ENCODE results near the gene DUOXA2. TPM values are rescaled to one million over a fixed set of nuclear protein-coding genes. Genes with fewer than 3 reads are reported as not detected.
"Not testable (repeated sequence)": the region's sequence is repeated elsewhere in the genome, so short reads cannot be mapped to it uniquely, and the experiment has no call there.

The DUOXA2 gene
- total RNA-seq, 2 donors from 2014 or later: not detected

DNA sequence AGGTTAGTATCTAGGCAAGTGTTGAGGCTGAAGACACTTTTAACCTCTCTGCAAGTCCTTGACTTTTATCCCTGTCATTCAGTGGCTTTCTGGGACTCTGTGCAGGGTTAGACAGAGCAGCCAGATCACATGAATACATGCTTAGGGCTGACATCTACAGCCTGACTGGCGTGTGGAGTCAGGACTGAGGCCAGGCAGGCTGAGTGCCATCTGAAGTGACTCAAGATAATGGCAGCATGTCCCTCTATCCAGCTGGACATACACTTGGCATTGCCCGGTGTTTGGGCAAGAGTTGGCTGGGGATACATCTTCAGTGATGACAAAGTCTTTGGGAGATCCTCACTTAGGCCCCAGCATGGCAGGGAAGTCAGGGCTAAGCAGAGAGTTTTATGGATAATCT is 22.6 kb upstream of the DUOXA2 start:
- DNase-seq (ENCODE audit: low spot score in 2 of 2) (no peak), ATAC-seq (no peak)
- H3K36me3 Mint-ChIP-seq: no peaks in the 10 kb centered on the region
- H3K27ac Mint-ChIP-seq: no peak overlapping the region
- H3K9me3 Mint-ChIP-seq: no peaks in the 10 kb centered on the region

DNA sequence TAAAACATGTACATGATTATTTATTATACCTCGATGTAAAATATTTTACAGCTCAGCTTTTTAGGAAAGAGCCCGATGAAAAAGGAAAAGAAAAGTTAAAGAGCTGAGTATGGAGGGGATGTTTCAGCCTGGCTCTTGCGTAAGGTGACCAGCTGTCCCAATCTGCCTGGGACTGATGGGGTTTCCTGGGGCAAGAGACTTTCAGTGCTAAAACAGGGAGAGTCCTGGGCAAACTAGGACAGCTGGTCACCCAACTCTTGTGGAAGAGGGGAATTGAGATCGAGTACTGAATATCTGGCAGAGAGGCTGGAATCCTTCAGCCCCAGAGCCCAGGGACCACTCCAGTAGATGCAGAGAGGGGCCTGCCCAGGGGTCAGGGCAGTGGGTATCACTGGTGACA is 21.1 kb upstream of the DUOXA2 start:
- Mint-ChIP-seq H3K9me3 (no peaks in the 10 kb centered on the region), H3K36me3 (no peaks in the 10 kb centered on the region), H3K27ac (no peak overlapping the region)
- ATAC-seq: no peak
- DNase-seq (ENCODE audit: low spot score in 2 of 2): no peak

DNA sequence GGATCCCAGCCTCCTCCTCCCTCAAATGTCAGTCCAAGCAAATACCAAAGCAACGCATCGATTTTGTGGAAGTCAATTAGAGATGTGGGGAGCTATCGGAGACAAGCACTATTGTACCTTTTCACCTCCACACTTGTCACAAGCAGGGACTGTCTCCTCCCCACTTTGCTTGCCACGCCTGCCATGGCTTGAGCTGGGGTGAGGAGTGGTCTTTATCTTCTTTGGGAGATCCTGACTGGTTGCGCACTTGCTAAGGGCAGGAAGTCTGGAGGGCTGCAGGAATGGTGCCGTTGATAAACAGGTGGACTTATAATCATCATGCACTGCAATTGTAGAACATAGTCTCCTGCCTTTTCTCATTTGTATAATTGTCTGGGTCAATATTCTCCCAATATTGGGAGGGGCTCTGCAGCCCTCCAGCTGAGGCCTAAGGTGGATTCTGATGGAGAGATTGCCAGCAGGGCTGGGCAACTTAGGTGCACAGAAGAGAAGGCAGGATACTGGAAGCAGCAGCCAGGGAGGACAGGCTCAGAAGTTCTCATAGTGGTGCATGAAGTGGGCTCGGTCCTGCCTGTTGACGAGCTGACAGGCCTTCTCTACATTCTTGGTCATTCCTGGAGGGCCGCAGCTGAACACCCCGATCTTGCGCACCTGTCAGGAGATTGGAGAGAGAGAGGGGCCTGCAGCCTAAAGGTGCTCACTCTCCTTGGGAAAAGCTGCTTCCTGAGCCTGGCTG is 20.3 kb upstream of the DUOXA2 start:
- no peak overlapping the region for H3K27ac Mint-ChIP-seq
- ATAC-seq: no peak
- no peaks in the 10 kb centered on the region for H3K9me3 Mint-ChIP-seq
- DNase-seq (ENCODE audit: low spot score in 2 of 2): no peak
- no peaks in the 10 kb centered on the region for H3K36me3 Mint-ChIP-seq

DNA sequence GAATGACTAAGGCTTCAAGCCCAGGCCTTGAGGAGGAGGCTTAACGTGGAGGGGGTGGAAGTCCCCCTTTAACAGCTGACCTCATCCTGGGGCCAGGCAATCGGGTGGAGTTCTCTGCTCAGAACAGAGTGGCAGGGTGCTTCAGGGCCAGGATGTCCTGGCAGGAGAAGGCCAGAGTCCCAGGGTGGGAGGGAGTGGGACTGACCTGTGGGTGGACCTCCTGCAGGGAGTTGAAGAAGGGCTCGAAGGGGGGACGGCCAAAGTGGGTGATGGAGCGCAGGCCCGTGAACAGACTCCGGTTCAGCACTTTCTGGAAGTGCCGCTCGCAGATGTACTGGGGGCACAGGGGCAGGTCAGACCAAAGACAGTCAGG is 19.8 kb upstream of the DUOXA2 start:
- Mint-ChIP-seq H3K9me3 (no peaks in the 10 kb centered on the region), H3K36me3 (no peaks in the 10 kb centered on the region), H3K27ac (no peak overlapping the region)
- DNase-seq (ENCODE audit: low spot score in 2 of 2): no peak
- ATAC-seq: no peak

DNA sequence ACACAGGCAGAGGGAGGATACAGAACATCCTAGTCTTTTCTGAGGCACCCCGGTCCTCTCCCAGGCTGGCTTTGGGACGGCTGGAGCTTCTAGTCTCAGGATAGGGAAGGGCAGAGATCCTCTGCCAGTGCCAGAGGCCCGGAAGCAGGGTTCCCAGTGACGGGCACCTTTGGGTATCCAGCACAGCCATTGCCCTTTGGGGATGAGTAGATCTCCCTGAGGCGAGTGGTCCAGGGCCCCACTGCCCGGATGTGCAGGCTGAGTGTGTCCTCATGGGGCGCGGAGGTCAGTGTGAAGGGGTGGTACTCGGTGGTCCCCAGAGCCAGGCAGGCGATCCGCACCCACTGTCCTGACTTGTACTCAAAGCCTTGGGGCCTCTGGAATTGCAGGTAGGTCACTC is 18.5 kb upstream of the DUOXA2 start:
- no peaks in the 10 kb centered on the region for H3K36me3 Mint-ChIP-seq
- H3K27ac Mint-ChIP-seq: no peak overlapping the region
- H3K9me3 Mint-ChIP-seq: no peaks in the 10 kb centered on the region
- no peak for DNase-seq (ENCODE audit: low spot score in 2 of 2)
- no peak for ATAC-seq

DNA sequence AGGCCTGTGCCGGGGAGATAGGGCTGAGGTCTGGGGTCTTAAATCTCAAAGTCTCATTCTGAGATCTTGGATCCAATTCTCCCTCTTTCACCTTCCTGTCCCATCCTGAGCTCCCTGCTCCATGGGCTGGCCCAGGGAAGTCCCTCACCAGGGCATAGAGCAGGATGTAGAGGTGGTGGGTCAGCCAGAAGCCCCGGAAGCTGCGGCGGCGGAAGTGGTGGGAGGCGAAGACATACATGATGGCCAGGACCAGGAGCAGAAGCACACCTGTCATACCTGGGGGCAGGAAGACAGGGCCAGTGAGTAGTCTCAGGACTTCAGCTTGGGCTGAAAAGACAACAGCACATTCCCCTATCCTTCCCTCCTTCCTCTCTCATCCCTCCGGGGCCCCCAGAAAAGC is 16.7 kb upstream of the DUOXA2 start:
- H3K27ac Mint-ChIP-seq: peak overlapping the region in 1 of 2 donors; percentile 39

DNA sequence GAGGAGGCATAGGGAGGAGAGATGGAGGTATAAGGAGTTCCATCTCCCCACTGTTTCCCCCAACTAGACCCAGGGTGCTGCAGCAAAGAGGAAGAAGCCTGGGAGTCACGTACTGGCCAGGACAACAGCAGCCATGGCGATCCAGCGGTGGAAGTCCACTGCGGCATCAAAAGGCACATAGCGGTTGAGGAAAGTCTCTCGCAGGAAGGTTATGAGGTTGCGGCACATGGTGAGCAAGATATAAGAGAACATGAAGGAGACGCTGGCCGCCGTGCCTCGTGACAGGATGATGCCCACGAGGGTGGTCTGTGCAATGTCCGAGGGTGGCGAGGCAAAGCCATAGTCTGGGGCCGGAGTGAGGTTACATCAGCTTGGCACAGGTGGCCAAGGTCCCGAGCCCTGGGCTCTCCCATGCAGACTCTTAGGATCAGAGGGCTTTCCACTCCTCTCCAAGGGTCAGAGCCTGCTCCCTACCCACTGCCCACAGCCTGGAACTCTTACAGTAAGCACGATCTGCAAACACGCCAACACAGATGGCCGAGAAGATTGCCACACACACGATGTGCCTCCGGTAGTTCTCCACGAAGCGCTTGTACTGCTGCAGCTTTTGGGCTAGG is 14.5 kb upstream of the DUOXA2 start:
- ATAC-seq: no peak
- no peaks in the 10 kb centered on the region for H3K36me3 Mint-ChIP-seq
- no peaks in the 10 kb centered on the region for H3K9me3 Mint-ChIP-seq

More for the DNA sequence above, 16.7 kb upstream of the DUOXA2 start:
- Mint-ChIP-seq H3K9me3 (no peaks in the 10 kb centered on the region), H3K36me3 (no peaks in the 10 kb centered on the region)
- no peak for ATAC-seq
- no peak for DNase-seq (ENCODE audit: low spot score in 2 of 2)

DNA sequence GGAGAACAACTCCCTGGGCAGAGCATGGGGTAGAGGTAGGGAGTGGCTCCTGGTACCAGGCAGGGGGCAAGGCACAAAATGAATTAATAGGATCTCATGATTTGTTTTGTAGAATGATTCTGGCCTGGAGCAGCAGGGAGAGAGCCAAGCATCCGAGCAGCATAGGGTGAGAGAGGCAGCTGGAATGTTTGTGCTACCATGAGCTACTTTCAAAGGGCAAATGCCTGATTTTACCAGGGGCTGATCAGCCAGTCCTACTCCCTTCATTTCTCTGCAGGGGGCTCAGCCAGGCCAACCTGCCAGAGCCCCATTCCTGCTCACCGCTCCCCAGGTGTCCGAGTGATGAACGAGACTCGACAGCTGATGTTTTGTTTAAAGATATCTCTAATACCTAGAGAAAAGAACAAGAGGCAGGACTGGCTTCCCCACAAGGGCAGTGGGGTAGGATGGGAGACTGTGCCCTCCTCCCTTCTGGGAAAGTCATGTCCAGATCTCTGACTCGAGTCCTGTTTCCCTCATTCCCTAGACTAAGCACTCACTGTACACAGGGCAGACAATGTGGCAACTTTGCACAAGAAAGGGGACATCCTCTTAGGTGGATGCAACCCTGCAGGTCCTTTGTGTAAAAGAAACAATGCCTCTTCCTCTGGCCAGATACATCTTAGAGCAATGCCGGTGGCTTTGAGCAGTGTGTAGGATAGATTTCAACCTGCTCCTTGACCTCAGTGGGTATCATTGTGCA is 13.1 kb upstream of the DUOXA2 start:
- no peak for DNase-seq (ENCODE audit: low spot score in 2 of 2)
- H3K27ac Mint-ChIP-seq: peak overlapping the region in 1 of 2 donors; percentile 2
- H3K36me3 Mint-ChIP-seq: no peaks in the 10 kb centered on the region
- ATAC-seq: no peak
- no peaks in the 10 kb centered on the region for H3K9me3 Mint-ChIP-seq

More for the DNA sequence above, 14.5 kb upstream of the DUOXA2 start:
- no peak for DNase-seq (ENCODE audit: low spot score in 2 of 2)
- H3K27ac Mint-ChIP-seq: no peak overlapping the region

DNA sequence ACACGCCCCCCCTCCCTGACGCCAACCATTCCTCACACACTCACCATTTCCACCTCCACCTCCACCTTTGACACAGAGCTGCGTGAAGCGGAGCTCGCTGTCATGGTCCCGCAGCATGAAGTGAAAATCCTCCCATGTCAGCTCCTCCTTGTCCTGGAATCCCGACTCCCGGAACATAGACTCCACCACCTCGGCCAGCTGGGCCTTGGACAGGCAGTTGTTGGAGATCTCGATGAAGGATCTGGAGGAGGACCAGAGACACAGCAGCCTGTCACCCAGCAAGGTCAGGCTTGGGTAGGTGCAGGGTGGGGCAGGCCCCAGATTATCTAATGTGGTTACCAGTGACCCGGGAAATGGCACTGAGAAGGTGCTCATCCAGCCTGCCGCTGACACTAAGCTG is 12.4 kb upstream of the DUOXA2 start:
- Mint-ChIP-seq H3K27ac (no peak overlapping the region), H3K9me3 (no peaks in the 10 kb centered on the region), H3K36me3 (no peaks in the 10 kb centered on the region)
- DNase-seq (ENCODE audit: low spot score in 2 of 2) (no peak), ATAC-seq (no peak)

DNA sequence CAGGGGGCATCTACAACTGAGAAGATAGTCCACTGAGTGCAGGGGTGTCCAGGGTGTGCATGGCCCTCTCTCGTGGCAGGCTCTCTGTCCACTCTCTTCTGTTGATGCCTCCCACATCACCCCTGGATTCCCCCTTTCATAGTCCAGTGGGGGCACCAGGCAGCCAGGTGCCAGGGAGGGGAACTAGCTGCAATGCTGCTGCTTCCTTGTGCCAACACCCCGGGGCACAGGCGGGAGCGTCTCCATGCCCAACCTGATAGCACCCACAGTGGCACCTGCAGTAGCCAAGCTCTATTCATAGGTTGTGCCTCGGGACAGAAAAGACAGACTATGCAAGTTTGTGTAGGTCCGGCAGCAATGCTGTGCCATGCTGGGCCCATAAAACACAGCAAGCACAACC is 11.9 kb upstream of the DUOXA2 start:
- ATAC-seq (no peak), DNase-seq (ENCODE audit: low spot score in 2 of 2) (no peak)
- H3K9me3 Mint-ChIP-seq: no peaks in the 10 kb centered on the region
- H3K27ac Mint-ChIP-seq: no peak overlapping the region
- H3K36me3 Mint-ChIP-seq: no peaks in the 10 kb centered on the region

DNA sequence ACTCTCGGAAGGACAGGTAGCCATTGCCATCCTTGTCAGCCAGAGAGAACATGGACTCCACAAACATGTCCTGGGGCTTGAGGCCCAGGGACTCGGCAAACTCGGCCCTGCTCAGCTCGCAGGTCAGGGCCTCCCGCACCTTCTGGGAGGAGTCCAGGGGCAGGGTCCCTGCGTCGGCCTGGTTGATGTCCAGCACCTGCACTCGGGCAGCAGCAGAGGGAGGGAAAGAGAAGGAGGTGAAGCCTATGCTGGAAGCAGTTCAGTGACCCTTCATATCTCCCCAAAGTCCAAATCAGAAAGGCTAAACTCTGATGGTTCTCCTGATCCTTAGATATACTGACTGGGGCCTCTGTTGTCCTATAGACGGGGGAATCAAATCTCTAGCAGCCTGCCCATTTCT is 10.0 kb upstream of the DUOXA2 start:
- ATAC-seq; H3K27ac Mint-ChIP-seq; H3K9me3 Mint-ChIP-seq; H3K36me3 Mint-ChIP-seq; DNase-seq (ENCODE audit: low spot score in 2 of 2): not testable (repeated sequence)

DNA sequence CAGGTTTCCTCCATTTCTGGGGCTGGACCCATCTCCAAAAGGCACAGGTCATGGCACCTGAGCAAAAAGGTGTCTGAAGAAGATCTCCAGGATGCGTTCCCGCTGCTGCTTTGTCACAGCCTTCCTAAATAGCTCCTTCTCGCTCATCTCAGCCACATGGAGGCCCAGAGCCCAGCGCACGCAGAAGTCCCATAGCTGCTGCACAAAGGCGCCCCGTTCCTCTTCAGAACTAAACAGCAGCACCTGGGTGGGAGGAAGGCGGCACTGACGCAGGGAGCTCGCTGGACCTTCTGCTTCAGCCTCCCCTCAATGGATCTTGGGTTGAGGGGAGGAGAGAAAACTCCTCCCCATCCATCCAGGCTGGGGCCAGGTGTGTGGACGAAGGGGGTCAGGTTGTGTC is 8.5 kb upstream of the DUOXA2 start:
- ATAC-seq: no peak
- Mint-ChIP-seq H3K27ac (no peak overlapping the region), H3K9me3 (no peaks in the 10 kb centered on the region), H3K36me3 (no peaks in the 10 kb centered on the region)
- DNase-seq (ENCODE audit: low spot score in 2 of 2): no peak

DNA sequence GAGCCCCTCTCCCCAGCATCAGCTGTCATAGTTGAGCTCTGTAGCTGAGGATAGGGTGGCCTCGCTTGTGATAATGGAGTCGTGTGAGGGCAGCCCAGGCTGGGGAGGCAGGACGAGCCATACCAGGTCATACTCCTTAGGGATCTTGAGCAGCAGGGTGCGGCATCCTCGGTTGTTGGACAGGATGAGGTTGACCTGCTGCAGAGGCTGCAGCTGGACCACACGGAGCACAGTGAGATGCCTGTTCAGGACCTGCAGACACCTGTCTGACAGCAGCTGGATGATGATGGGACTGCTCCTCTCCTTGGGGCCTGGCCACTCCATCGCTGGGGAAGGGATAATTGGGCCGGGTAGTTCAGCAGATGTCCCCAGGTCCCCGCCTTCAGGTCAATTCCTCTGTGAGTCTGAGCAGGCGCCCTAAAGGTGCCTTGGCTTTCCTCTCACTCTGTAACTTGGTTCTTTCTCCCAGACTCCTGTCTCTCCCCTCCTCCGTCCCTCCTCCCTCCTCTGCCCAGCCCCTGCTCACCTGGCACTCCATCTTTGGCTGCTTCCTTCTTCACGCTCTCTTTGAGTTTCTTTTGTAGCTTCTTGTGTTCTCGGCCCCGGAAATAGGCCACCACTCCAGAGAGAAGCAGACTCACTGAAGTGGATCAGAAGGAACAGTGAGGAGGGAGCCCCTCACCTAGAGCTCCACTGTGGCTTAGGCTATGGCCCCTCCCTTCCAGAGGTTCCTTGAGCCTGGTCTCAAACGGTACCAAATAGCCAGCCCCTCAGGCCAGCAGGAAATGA is 7.9 kb upstream of the DUOXA2 start:
- ATAC-seq: no peak
- Mint-ChIP-seq H3K36me3 (no peaks in the 10 kb centered on the region), H3K9me3 (no peaks in the 10 kb centered on the region)

DNA sequence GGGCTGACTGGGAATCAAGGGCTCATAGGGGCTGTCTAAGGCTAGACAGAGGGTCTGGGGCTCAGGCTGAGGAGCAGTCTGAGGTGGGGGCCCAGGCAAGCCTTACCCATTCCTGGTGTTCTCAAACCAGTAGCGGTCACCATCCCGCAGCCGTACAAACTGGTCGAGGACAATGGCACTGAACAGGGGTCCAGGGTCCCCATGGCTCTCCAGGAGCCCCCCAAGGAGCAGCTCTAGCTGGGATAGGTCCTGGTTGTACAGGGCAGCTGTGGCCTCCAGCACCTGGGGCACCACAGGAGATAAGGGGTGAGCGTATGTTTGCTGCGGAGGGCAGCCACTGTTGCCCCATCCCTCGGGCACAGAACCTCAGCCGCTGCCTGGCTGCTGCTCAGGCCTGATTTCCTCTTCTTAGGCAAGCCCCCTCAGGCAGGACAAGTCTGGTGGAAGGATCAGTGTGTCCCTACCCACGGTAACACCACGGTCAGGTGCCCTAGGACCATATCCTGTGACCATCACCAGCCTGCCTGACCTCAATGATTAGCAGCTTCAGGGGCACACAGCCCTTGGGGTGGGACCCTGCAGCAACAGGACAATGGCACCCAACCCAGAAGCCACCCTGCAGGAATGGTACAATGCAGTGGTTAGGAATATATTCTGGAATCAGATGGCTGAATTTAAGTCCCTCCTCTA is 6.0 kb upstream of the DUOXA2 start:
- H3K27ac Mint-ChIP-seq: no peak overlapping the region
- no peaks in the 10 kb centered on the region for H3K36me3 Mint-ChIP-seq
- H3K9me3 Mint-ChIP-seq: no peaks in the 10 kb centered on the region
- ATAC-seq: no peak
- DNase-seq (ENCODE audit: low spot score in 2 of 2): no peak

More for the DNA sequence above, 7.9 kb upstream of the DUOXA2 start:
- no peak for DNase-seq (ENCODE audit: low spot score in 2 of 2)
- no peak overlapping the region for H3K27ac Mint-ChIP-seq

DNA sequence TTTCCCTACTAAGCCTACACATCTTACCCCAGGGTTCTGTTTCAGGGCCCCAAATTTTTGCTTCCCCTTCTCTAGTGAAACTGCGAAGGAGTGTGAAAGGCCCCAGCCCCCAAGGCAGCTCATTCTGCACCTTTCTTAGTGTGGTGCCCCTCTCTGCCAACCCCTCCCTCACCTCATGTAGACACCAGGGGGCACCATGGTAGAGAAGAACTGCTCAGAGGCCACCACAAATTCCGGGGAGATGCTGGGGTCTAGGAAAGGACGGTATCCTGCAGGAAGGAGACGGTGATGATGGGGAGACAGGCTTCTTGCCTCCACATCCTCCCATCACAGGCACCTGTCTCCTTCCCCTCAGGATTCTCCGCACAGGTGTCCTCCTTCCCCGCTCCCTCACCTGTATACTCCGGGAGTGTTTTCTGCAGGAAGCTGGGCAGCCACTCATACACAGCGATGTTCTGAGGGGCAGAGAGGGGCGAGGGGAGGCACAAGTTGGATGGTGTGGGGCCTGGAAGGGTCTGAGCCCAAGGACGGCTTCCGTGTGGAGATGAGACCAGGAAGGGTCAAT is 3.8 kb upstream of the DUOXA2 start:
- no peak overlapping the region for H3K27ac Mint-ChIP-seq
- H3K9me3 Mint-ChIP-seq: no peaks in the 10 kb centered on the region
- ATAC-seq (no peak), DNase-seq (ENCODE audit: low spot score in 2 of 2) (no peak)
- H3K36me3 Mint-ChIP-seq: peaks cover 0 to 5% of the 10 kb centered on the region in 2 donors

Data from activated naive CD4-positive, alpha-beta T cell treated with anti-CD3 and anti-CD28 coated beads, Interleukin-2, amount 50 U/mL, for 72 hours (primary cell).